HG02981 (cell line): ENCODE data around the gene SPRR1B.
"Not testable (repeated sequence)": the region's sequence is repeated elsewhere in the genome, so short reads cannot be mapped to it uniquely, and the experiment has no call there.

Experiments
- ATAC-seq: cut with Tn5 transposase; IDR thresholded peaks from one replicate; pipeline ENCODE4 v1.9.1; 2021; ENCODE audit warnings: mild to moderate bottlenecking, moderate library complexity; ENCODE audit not compliant: unreplicated experiment

Gene SPRR1B

DNA sequence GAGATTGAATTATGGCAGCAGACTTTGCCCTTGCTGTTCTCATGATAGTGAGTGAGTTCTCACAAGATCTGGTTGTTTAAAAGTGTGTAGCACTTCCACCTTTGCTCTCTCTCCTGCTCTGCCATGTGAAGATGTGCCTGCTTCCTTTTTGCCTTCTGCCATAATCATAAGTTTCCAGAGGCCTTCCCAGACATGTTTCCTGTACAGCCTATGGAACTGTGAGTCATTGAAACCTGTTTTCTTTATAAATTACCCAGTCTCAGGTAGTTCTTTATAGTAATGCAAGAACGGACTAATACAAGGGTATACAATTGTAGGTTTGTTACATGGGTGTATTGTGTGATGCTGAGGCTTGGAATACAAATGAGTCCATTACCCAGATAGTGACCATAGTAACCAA lies 4.2 kb downstream of the SPRR1B start:
- no peak for ATAC-seq

DNA sequence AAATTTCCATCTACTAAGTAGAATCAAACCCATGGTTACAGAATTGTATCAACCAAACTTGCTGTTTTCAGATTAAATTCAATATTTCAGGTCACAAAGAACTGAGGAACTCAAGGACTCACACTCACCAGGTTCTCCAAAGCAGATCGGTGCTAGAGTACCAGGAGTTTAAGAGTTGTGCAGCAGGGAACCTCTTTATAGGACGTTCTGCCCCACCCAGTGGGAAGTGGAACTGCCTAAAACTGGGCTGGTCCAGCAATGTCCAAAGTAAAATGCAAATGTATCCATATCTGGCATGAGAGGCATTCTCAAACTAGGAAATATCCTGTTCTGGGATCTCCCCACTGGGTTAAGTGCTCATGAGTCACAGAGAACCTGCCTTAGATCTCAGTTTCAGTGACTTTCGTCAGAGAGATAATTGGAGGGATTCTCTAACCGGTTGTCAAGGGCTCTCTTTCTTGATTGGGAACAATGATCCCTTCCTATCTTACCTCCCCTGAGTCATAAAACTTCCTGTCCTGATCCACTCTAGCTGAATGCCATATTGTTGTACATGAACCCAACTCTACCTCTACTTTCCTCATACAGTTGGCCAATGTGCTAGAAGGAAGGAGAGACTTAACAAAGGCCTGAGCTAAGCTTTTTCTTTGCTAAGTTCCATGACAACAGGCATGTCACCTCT lies 10.1 kb downstream of the SPRR1B start, which contains the start of gene SPRR2D:
Gene SPRR2D (minus strand): TSS at position 171 of the 682 bp plus-strand sequence. CDS start 774 bp downstream, outside the sequence.
- no peak for ATAC-seq

DNA sequence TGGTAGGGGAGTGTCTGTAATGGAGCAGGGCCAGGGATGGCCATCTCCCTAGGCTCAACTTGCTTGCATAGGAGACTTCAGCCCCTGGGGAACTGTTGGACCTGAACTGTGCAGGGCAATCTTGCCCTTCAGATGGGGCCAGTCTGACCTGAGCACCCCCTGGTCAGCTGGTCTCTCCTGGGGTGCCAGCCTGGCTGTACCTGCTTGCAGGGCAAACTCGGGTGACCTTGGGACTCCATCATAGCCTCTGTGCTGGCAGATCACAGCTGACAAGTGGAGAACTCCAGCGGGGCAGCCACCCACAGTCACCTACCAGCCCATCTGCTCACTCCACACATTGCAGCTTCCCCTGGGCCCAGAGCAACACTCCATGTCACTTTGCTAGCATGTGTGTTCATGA lies 18.2 kb downstream of the SPRR1B start:
- ATAC-seq: no peak

DNA sequence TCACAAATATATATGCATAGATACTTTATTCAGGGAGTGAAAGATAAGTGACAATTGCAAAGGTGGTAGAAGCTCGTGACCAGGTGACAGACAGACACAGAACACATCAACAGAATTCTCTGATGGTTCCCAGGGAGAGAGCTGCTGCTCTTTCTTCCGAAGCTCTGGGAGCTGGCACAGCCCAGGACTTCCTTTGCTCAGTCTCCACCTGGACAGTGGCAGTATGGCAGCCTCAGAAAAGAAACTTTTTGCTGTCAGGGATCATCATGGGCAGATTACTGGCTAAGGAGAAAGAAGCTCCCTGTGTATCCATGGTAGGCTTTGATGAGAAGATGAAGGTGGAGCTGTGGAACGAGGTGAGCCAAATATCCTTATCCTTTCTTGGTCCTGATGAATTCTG lies 25.1 kb downstream of the SPRR1B start:
- ATAC-seq: not testable (repeated sequence)

DNA sequence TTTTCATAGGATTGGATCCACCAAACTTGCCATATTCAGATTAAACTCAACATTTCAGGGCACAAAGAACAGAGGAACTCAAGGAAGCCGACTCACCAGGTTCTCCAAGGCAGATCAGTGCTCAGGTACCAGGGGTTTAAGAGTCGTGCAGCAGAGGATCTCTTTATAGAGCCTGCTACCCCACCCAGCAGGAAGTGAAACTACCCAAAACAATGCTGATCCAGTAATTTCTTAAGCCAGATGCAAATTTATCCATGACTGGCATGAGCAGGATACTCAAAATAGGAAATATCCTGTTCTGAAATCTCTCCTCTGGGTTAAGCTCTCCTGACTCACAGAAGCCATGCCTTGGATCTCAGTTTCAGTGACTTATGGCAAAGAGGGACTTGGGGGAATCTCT lies 26.4 kb downstream of the SPRR1B start, which contains the start of gene SPRR2A:
Gene SPRR2A (minus strand): TSS at position 138 of the 400 bp plus-strand sequence. CDS start 777 bp downstream, outside the sequence.
- no peak for ATAC-seq

DNA sequence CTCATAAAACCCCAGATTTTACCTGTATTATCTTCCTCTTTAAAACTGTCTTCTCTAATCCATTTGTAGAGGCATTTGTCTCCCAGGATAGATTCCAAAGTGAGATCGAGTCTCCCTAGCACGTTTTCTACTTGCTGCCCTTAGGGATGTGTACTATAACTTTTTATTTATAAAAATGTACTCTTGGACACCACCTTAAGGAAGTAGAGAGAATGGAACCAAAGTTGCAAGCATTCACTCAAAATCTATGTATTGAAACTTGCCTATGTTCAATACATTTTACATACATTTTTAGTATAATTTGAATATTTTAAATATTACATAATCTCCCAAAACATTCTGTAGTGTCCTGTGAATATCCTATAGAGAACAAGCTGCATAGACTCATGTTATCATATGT lies 27.2 kb downstream of the SPRR1B start:
- no peak for ATAC-seq

DNA sequence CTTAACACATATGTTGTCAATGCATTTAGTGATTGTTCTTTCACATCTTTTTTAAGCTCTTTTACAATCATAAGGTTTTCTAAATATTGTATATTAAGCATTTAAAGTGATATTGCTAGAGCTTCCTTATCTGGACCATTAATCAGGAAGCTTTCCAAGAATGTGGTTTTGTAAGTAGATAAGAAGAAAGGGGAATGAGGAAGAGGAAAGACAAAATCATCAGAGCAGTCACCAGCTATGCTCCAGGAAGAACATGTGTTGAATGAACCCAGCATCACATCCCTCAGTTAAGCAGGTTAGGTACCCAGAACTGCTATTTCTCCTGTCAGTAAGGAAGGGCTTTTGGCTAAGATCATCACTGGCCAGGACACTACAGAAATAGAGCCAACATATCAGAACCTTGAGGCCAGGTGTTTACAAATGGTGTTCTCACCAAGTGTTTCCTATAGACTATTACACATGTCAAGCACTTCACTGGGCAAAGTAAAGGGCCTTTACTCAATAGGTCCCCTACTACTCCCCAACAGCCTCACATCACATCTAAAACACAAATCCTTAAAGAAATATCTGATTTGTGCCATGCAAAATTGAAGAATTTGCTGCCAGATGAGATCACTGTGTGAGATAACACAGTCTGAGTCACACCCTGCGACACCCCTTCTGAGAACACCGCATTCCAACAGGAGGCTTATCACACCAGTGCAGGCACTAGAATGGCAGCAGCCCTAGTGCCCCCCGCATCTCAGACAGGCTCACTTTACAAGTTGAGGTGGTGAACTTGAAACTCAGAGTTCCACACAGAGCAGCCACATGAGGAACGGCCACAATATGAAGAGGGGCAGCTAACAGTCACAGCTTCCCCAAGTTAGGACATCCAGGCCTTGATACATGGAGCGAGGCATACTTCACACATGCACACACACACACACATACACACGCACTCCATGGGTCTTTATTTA lies 28.1 kb downstream of the SPRR1B start:
- ATAC-seq: no peak

DNA sequence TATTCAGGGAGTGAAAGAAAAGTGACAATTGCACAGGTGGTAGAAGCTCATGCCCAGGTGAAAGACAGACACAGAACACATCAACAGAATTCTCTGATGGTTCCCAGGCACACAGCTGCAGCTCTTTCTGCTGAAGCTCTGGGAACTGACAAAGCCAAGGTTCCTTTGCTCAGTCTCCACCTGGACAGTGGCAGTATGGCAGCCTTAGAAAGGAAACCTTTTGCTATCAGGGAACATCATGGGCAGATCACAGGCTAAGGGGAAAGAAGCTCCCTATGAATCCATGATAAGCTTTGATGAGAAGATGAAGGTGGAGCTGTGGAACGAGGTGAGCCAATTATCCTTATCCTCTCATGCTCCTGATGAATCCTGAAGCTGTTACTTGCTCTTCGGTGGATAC lies 39.2 kb downstream of the SPRR1B start:
- ATAC-seq: no peak

DNA sequence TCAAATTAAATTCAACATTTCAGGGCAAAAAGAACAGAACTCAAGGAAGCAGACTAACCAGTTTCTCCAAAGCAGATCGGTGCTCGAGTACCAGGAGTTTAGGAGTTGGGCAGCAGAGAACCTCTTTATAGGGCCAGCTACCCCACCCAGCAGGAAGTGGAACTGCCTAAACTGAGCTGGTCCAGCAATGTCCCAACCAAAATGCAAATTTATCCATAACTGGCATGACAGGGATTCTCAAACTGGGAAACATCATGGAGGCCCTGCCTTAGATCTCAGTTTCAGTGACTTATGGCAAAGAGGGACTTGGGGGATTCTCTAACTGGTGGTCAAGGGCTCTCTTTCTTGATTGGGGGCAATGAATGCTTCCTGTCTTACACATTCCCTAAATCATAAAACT lies 40.5 kb downstream of the SPRR1B start, which contains the start of gene SPRR2B:
Gene SPRR2B (minus strand): TSS at position 101 of the 400 bp plus-strand sequence. CDS start 772 bp downstream, outside the sequence.
- ATAC-seq: no peak

DNA sequence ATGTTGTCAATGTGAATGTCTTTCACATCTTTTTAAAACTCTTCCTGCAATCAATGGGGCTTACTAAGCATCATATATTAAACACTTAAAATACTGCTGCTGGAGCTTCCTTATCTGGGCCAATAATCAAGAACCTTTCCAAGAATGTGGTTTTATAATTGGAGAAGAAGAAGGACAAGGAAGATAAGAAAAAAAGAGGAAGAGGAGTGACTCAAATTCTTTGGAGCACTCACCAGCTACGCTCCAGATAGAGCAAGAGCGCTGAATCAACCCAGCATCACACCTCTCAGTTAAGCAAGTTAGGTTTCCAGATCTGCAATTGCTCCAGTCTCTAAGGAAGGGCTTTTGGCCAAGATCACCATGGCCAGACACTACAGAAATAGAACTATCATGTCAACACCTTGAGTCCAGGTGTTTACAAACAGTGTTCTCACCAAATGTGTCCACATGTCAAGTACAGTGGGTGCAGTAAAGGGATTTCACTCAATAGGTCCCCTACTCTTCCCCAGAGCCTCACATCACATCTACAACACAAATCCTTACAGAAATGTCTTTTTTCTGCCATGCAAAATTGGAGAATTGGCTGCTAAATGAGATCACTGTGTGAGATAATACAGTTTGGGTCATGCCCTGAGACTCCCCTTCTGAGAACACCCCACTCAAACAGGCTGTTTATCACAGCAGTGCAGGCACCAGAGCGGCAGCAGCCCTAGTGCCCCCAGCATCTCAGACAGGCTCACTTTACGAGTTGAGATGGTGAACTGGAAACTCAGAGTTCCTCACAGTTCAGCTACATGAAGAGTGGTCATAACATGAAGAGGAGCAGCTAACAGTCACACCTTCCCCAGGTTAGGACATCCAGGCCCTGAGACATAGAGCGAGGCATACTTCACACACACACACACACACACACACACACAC lies 42.1 kb downstream of the SPRR1B start:
- ATAC-seq: no peak

DNA sequence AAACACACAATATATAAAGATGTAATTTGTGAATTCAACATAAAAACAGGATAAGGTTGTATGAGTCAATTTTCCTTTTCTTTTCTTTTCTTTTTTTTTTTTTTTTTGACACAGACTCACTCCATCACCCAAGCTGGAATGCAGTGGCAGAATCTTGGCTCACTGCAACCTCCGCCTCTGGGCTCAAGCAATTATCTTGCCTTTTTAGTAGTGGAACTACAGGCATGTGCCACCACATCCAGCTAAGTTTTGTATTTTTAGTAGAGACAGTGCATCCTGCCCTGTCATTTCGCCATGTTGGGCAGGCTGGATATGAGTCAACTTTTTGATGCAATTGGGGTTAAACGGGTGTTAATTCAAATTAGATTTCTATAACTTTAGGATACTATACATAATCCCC lies 50.7 kb downstream of the SPRR1B start:
- ATAC-seq: no peak
